HCT116 (cell line): Measurements from ENCODE around the gene MPP1. TPM values are rescaled to one million over a fixed set of nuclear protein-coding genes. Genes with fewer than 3 reads are reported as not detected.

Experiments
- ATAC-seq: fragments of 200-7000 bp; cut with Tn5 transposase; 2 replicates; pipeline ENCODE4 v1.9.1; 2020; ENCODE audit warnings: mild to moderate bottlenecking, moderate library complexity
- BruUV-seq: library from RNA; stranded (reverse); fragments of 400-500 nt; replicated peaks from 2 replicates; lab custom pipeline; 2021; lab: Mats Ljungman, UMichigan
- CTCF ChIA-PET: fragments of 300-600 bp; sonication (Branson Sonifier 250); formaldehyde crosslinking; loops from one replicate; lab custom pipeline; 2021; ENCODE audit warnings: antibody characterized with exemption; lab: Charles Lee
- POLR2A ChIA-PET: fragments of 300-600, 350-600 bp; sonication (Branson Sonifier 250); formaldehyde crosslinking; loops from one replicate; lab custom pipeline; 2021; ENCODE audit warnings: antibody characterized with exemption; lab: Charles Lee
- RAD21 ChIA-PET, 2 experiments: fragments of 300-600 bp; sonication (Branson Sonifier 250); formaldehyde crosslinking; loops; one replicate each; lab custom pipeline; 2023; ENCODE audit warnings: low total read pairs in 2 of 2; ENCODE audit not compliant: uncharacterized antibody in 2 of 2, unreplicated experiment in 2 of 2, low non-redundant PET in 1 of 2; lab: Charles Lee
- DNase-seq: peaks from one replicate; pipeline ENCODE4 v3.0.0-alpha.2; 2010; ENCODE audit warnings: low read depth, low spot score
- H2AFZ ChIP-seq: fragments of 200-600 bp; shearing (Covaris generic), sonication (generic); 2 replicates; pipeline ENCODE4 v1.6.1; 2017; ENCODE audit warnings: low read depth, mixed run types, mixed read lengths, antibody characterized with exemption, low read length; ENCODE audit not compliant: poor library complexity, severe bottlenecking
- H3K27ac ChIP-seq: 2 replicates; pipeline ENCODE4 v1.5.1; 2012; ENCODE audit warnings: low read depth, low read length
- H3K27me3 ChIP-seq: fragments of 200-600 bp; sonication (generic); 2 replicates; pipeline ENCODE4 v1.6.1; 2016; ENCODE audit warnings: mixed run types, low read length, mixed read lengths; ENCODE audit not compliant: insufficient read depth
- H3K36me3 ChIP-seq, 2 experiments: fragments of 200-500 bp in 1 of 2; fragments of 200-600 bp in 1 of 2; sonication (Bioruptor generic) in 1 of 2; sonication (generic) in 1 of 2; 2 replicates each; pipeline versions ENCODE4 v1.5.1 to v1.6.1; 2014 to 2016; ENCODE audit warnings: low read length in 2 of 2, inconsistent platforms in 1 of 2, mixed read lengths in 1 of 2, mixed run types in 1 of 2; ENCODE audit not compliant: insufficient read depth in 2 of 2, control insufficient read depth in 1 of 2
- H3K4me1 ChIP-seq, 2 experiments: fragments of 200-600 bp in 1 of 2; sonication (generic) in 1 of 2; 2 replicates each; pipeline versions ENCODE4 v1.5.1 to v1.6.1; 2012 to 2017; ENCODE audit warnings: low read length in 2 of 2, inconsistent platforms in 1 of 2, mild to moderate bottlenecking in 1 of 2, mixed read lengths in 1 of 2, mixed run types in 1 of 2, moderate library complexity in 1 of 2; ENCODE audit not compliant: insufficient read depth in 2 of 2, control insufficient read depth in 1 of 2
- H3K4me2 ChIP-seq: fragments of 200-600 bp; sonication (generic); 2 replicates; pipeline ENCODE4 v1.6.1; 2017; ENCODE audit warnings: mixed run types, low read length, mixed read lengths
- H3K4me3 ChIP-seq, 2 experiments: fragments of 200-600 bp in 1 of 2; sonication (generic) in 1 of 2; replicated peaks in 1 of 2; 2 replicates each; pipeline ENCODE4 v1.5.1; 2011 to 2016; ENCODE audit warnings: low read length in 2 of 2, control low read depth in 1 of 2, low read depth in 1 of 2, mild to moderate bottlenecking in 1 of 2, mixed read lengths in 1 of 2, mixed run types in 1 of 2
- H3K79me2 ChIP-seq: fragments of 200-600 bp; sonication (generic); 2 replicates; pipeline ENCODE4 v1.6.1; 2017; ENCODE audit warnings: mild to moderate bottlenecking, mixed run types, low read length, moderate library complexity, mixed read lengths; ENCODE audit not compliant: insufficient read depth
- H3K9ac ChIP-seq: fragments of 200-600 bp; sonication (generic); 2 replicates; pipeline ENCODE4 v1.6.1; 2016; ENCODE audit warnings: low read length, mixed read lengths
- H3K9me2 ChIP-seq: fragments of 200-600 bp; sonication (generic), shearing (Covaris generic); 2 replicates; pipeline ENCODE4 v1.6.1; 2017; ENCODE audit warnings: mixed run types, mild to moderate bottlenecking, moderate library complexity; ENCODE audit not compliant: insufficient read depth
- H3K9me3 ChIP-seq, 2 experiments: fragments of 200-500 bp in 1 of 2; fragments of 200-600 bp in 1 of 2; sonication (Bioruptor generic) in 1 of 2; sonication (generic) in 1 of 2; 2 replicates each; pipeline ENCODE4 v1.6.1; 2014 to 2017; ENCODE audit warnings: low read length in 2 of 2, mixed read lengths in 2 of 2, inconsistent platforms in 1 of 2, low read depth in 1 of 2, mild to moderate bottlenecking in 1 of 2, mixed run types in 1 of 2, moderate library complexity in 1 of 2; ENCODE audit not compliant: control insufficient read depth in 1 of 2, insufficient read depth in 1 of 2
- H4K20me1 ChIP-seq: fragments of 200-600 bp; sonication (generic), shearing (Covaris generic); 2 replicates; pipeline ENCODE4 v1.6.1; 2017; ENCODE audit warnings: mixed run types, mild to moderate bottlenecking, moderate library complexity; ENCODE audit not compliant: insufficient read depth
- CBX3 ChIP-seq: IDR thresholded peaks from 2 replicates; pipeline ENCODE4 v1.6.1; 2012; ENCODE audit warnings: low read depth
- CEBPB ChIP-seq: IDR thresholded peaks from 2 replicates; pipeline ENCODE4 v1.6.1; 2012; ENCODE audit warnings: low read depth
- EZH2phosphoT487 ChIP-seq: fragments of 200-600 bp; IDR thresholded peaks from 2 replicates; pipeline ENCODE4 v1.6.1; 2018; ENCODE audit warnings: antibody characterized with exemption, borderline replicate concordance
- JUND ChIP-seq: IDR thresholded peaks from 2 replicates; pipeline ENCODE4 v1.6.1; 2012
- MAX ChIP-seq: IDR thresholded peaks from 2 replicates; pipeline ENCODE4 v1.6.1; 2012
- POLR2A ChIP-seq: IDR thresholded peaks from 2 replicates; pipeline ENCODE4 v1.7.0; 2011; ENCODE audit warnings: borderline replicate concordance; ENCODE audit not compliant: insufficient read depth, insufficient read length; ENCODE audit errors: extremely low read depth
- POLR2AphosphoS5 ChIP-seq: IDR thresholded peaks from 2 replicates; pipeline ENCODE4 v1.6.1; 2011; ENCODE audit warnings: mild to moderate bottlenecking, low read depth, low read length, moderate library complexity
- RAD21 ChIP-seq: IDR thresholded peaks from 2 replicates; pipeline ENCODE4 v1.6.1; 2012; ENCODE audit warnings: low read depth, mild to moderate bottlenecking
- REST ChIP-seq: IDR thresholded peaks from 2 replicates; pipeline ENCODE4 v1.6.1; 2012; ENCODE audit warnings: low read depth
- SRF ChIP-seq: IDR thresholded peaks from 2 replicates; pipeline ENCODE4 v1.6.1; 2012; ENCODE audit warnings: low read depth
- TCF7L2 ChIP-seq: IDR thresholded peaks from 2 replicates; pipeline ENCODE4 v1.7.0; 2011; ENCODE audit warnings: borderline replicate concordance, inconsistent platforms; ENCODE audit not compliant: insufficient read depth, insufficient read length; ENCODE audit errors: extremely low read depth
- YY1 ChIP-seq: IDR thresholded peaks from 2 replicates; pipeline ENCODE4 v1.6.1; 2011; ENCODE audit warnings: low read length, low read depth, moderate library complexity, mild to moderate bottlenecking; ENCODE audit not compliant: insufficient replicate concordance; ENCODE audit errors: extremely low read depth
- ZBTB33 ChIP-seq: IDR thresholded peaks from 2 replicates; pipeline ENCODE4 v1.6.1; 2011; ENCODE audit warnings: mild to moderate bottlenecking, low read length, moderate library complexity; ENCODE audit not compliant: insufficient replicate concordance; ENCODE audit errors: extremely low read depth
- ZFX ChIP-seq: fragments of 450-650 bp; IDR thresholded peaks from 2 replicates; pipeline ENCODE4 v1.6.1; 2017
- ZNF274 ChIP-seq: fragments of 200-500 bp; sonication (Bioruptor generic); IDR thresholded peaks from 2 replicates; pipeline ENCODE4 v1.6.1; 2014; ENCODE audit warnings: mild to moderate bottlenecking, low read depth, low read length, inconsistent platforms
- intact Hi-C: fragments of 100-400 bp; cut with micrococcal nuclease; formaldehyde crosslinking; loops from 2 replicates; pipeline ENCODE4 v1.10.0; 2022
- total RNA-seq: library from RNA; stranded (reverse); gene quantifications from one replicate; pipeline ENCODE4 v1.2.1, GENCODE V29; 2021; ENCODE audit not compliant: unreplicated experiment

The MPP1 gene
- total RNA-seq, 1 experiment from 2014 or later, result 13.1 TPM

GRCh38 chrX:154776753-154777152 is 28.5 kb downstream of the MPP1 start:
- ChIA-PET POLR2A (no interaction called here), CTCF (no interaction called here), RAD21 (no interaction called here)
- H3K9me3 ChIP-seq, result no peaks in the 10 kb centered on the region
- H3K27ac ChIP-seq, result no peak overlapping the region
- no peaks in the 10 kb centered on the region for H3K9me2 ChIP-seq
- no peak overlapping the region for H3K9ac ChIP-seq
- H3K4me3 ChIP-seq, result no peak overlapping the region
- no peak for DNase-seq
- no TSS peak for BruUV-seq
- H3K79me2 ChIP-seq, result peaks cover 12% of the 10 kb centered on the region
- H2AFZ ChIP-seq, result no peak overlapping the region
- TF ChIP-seq POLR2AphosphoS5 (no peak), MAX (no peak), POLR2A (no peak), TCF7L2 (no peak), ZFX (no peak), ZNF274 (no peak), SRF (no peak), EZH2phosphoT487 (no peak), YY1 (no peak), RAD21 (no peak), ZBTB33 (no peak), CBX3 (no peak), JUND (no peak), REST (no peak), CEBPB (no peak)
- TF ChIP-seq, all 23 proteins: peak for 0
- Histone ChIP-seq H3K27me3 (no peaks in the 10 kb centered on the region), H4K20me1 (no peaks in the 10 kb centered on the region), H3K36me3 (peaks cover 14 to 36% of the 10 kb centered on the region in 2 experiments; a peak in 3 of 4 replicates), H3K4me1 (no peaks in the 10 kb centered on the region), H3K4me2 (no peak overlapping the region)
- intact Hi-C loops, result no loop called here
- no peak for ATAC-seq
